Astrocyte of the spinal cord (primary cell): ENCODE measurements around the gene RAB40C.

Source experiments
- DNase-seq: peaks from one replicate; pipeline ENCODE4 v3.0.0; 2011; ENCODE audit warnings: low read depth, low spot score
- H3K4me3 ChIP-seq: 2 replicates; pipeline ENCODE4 v1.5.1; 2011; ENCODE audit warnings: low read depth, mild to moderate bottlenecking, low read length, moderate library complexity
- in situ Hi-C: cut with HindIII; loops from 2 replicates; pipeline ENCODE4 v1.10.0; 2017; ENCODE audit warnings: low sequenced_read_pairs
- TF ChIP-seq, protein P1 (sequence below): IDR thresholded peaks from 2 replicates; pipeline ENCODE4 v1.5.1; 2012; ENCODE audit warnings: low read depth, mild to moderate bottlenecking, low read length, inconsistent platforms

RAB40C gene

DNA sequence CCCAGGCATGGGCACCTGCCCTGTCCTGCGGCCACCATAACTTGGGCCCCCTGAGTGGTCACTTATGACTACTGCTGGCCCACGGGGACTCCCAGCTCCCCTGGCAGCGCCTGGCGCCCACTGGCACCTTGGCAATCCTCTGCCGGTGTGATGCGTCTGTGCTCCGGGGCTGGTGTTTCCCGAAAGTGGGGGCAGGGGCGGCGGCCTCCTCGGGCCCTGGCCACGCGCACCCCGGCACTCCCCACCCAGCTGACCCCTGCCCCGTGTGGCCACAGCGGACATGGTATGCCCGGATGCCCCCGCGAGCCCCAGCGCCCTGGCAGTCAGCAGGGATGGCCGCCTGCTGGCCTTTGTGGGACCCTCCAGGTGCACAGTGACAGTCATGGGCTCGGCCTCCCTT is 67.6 kb downstream of the RAB40C start:
- H3K4me3 ChIP-seq, result no peak overlapping the region
- in situ Hi-C loops, result no loop called here
- TF ChIP-seq, protein P1, sequence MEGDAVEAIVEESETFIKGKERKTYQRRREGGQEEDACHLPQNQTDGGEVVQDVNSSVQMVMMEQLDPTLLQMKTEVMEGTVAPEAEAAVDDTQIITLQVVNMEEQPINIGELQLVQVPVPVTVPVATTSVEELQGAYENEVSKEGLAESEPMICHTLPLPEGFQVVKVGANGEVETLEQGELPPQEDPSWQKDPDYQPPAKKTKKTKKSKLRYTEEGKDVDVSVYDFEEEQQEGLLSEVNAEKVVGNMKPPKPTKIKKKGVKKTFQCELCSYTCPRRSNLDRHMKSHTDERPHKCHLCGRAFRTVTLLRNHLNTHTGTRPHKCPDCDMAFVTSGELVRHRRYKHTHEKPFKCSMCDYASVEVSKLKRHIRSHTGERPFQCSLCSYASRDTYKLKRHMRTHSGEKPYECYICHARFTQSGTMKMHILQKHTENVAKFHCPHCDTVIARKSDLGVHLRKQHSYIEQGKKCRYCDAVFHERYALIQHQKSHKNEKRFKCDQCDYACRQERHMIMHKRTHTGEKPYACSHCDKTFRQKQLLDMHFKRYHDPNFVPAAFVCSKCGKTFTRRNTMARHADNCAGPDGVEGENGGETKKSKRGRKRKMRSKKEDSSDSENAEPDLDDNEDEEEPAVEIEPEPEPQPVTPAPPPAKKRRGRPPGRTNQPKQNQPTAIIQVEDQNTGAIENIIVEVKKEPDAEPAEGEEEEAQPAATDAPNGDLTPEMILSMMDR, result no peak
- DNase-seq, result no peak

DNA sequence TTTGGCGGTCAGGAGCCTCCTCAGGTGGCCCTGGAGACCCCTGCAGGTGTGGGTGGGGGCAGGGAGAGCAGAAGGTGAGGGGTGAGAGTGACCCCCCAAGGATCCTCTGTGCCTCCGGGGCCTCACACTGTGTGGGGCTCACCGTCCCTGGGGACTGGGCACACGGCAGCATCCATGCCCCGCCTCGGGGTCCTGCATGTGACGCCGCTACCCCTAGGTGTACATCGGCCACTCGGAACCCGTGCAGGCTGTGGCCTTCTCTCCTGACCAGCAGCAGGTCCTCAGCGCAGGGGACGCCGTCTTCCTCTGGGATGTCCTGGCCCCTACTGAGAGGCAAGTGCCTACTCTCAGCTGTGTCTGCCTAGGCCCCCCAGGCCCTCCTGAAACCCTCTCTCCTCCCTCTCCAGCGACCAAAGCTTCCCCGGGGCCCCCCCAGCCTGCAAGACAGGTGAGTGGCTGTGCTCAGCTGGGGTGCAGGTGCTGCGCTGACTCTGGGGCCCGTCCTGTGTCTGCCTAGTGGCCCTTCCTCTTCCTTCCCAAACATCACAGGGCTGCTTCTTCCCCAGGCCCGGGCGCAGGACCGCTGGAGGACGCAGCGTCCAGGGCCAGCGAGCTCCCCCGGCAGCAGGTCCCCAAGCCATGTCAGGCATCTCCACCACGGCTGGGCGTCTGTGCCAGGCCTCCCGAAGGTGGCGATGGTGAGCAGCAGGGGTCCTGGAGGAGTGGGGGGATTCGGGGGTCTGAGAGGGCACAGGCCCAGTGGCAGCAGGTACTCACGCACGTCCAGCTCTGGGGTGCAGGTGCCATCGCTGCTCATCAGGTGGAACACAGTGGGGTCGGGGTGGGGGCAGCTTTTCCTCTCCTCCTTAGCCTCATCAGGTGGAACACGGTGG is 69.1 kb downstream of the RAB40C start:
- no peak for DNase-seq
- no peak overlapping the region for H3K4me3 ChIP-seq
- in situ Hi-C loops, result no loop called here

DNA sequence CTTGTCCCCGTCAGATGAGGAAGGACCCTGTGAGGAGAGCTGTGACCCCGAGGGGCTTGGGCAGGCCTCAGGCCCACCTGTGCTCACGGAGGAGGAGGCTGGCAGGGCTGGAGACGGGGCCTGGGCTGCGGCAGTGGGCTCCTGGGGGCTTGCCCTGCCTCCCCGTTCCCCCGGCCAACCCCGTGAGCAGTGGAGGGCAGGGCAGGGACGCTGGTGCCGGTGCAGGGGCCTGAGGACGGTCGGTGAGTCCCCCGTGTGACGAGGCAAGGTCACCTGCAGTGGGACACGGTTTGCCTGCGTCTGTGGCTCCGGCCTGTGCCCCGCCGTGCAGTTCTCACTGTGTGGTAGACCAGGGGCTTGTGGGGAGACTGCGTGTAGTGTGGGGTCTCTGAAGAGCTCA is 69.8 kb downstream of the RAB40C start:
- no peak for DNase-seq
- no peak overlapping the region for H3K4me3 ChIP-seq
- in situ Hi-C loops, result no loop called here
- TF ChIP-seq, protein P1, result no peak

More for the DNA sequence above, 69.1 kb downstream of the RAB40C start:
- TF ChIP-seq, protein P1, result no peak

DNA sequence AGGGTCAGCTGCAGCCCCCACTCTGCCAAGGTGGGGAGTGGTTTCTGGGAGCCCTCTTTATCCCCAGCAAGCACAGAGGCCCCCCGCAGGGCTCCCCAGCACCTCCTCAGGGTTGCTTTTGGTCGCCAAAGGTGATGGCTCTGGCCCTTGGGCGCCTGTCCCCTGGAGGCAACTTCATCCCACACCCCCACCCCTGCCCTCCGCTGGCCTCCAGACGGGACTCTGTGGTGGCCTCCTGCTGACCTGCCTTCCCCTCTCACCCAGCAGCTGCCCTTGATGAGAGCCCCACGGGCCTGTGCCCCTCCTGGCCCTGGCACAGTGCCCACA is 70.2 kb downstream of the RAB40C start:
- no peak for DNase-seq
- H3K4me3 ChIP-seq, result no peak overlapping the region
- TF ChIP-seq, protein P1, result no peak
- in situ Hi-C loops, result no loop called here

DNA sequence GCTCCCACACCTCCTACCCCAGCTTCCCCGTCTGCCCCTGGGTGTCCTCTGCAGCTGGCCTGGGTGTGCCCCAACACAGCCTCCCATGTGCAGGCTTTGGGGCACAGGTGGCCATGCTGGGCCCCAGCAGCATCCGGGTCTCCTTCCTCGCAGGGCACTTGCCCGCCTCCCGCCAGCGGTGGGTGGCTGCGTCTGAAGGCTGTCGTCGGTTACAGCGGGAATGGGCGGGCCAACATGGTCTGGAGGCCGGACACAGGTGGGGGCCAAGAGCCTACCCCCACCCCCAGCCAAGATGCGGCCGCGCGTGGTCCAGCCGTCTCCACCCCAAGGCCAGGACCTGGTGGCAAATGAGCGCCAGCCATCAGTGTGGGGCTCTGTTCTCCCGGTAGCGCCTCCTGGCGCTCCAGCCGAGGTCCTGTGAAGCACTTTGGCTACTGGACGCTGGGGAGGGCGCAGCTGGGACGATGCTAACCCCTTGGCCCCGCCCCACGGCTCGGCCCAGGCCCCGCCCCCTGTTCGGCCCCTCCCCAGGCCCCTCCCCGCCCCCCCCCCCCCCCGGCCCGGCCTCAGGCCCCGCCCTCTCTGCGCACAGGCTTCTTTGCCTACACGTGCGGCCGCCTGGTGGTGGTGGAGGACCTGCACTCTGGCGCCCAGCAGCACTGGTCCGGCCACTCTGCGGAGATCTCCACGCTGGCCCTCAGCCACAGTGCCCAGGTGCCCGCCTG is 70.8 kb downstream of the RAB40C start:
- in situ Hi-C loops, result no loop called here
- H3K4me3 ChIP-seq, result no peak overlapping the region
- peak; percentile 78 for DNase-seq
- TF ChIP-seq, protein P1, result peak; percentile 54

DNA sequence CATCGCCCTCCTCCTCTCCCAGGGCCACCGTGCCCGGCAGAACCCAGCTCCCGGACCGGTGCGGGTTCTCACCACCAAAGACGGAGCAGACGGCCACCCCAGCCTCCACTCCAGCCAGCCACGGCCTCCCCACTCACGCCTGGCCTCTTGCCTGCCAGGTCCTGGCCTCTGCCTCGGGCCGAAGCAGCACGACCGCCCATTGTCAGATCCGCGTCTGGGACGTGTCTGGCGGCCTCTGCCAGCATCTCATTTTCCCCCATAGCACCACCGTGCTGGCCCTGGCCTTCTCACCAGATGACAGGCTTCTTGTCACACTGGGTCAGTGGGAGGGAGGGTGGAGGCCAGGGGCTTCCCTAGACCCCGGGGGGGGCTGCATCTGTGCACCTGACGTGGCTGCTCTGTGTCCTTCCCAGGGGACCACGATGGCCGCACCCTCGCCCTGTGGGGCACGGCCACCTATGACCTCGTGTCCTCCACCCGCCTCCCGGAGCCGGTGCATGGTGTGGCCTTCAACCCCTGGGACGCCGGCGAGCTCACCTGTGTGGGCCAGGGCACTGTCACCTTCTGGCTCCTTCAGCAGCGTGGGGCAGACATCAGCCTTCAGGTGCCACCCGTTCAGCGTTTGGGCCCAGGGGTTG is 71.4 kb downstream of the RAB40C start:
- H3K4me3 ChIP-seq, result no peak overlapping the region
- in situ Hi-C loops, result no loop called here
- no peak for DNase-seq
- TF ChIP-seq, protein P1, result no peak
